K562 (cell line): Measurements from ENCODE around the gene RALB. TPM values are rescaled to one million over a fixed set of nuclear protein-coding genes. Genes with fewer than 3 reads are reported as not detected.

Experiments
- ATAC-seq: fragments of 200-7000 bp; cut with Tn5 transposase; 3 replicates; pipeline ENCODE4 v1.9.1; 2020; ENCODE audit warnings: moderate library complexity
- BruUV-seq: library from RNA; stranded (reverse); fragments of 400-500 nt; replicated peaks from 2 replicates; lab custom pipeline; 2021; lab: Mats Ljungman, UMichigan
- CTCF ChIA-PET: fragments of 300-600 bp; formaldehyde crosslinking; extraction: SDS; loops from one replicate; lab custom pipeline; 2021; ENCODE audit warnings: low intra/inter-chr PET ratio; lab: Yijun Ruan, JAX
- POLR2A ChIA-PET: fragments of 300-600, 350-650 bp; sonication (Branson Sonifier 250); formaldehyde crosslinking; extraction: SDS; loops from one replicate; lab custom pipeline; 2021; ENCODE audit warnings: antibody characterized with exemption, inconsistent platforms; lab: Yijun Ruan, JAX
- DNase-seq, 4 experiments: peaks; one replicate each; pipeline versions ENCODE4 v3.0.0 to v3.0.0-alpha.2; 2011 to 2018; ENCODE audit warnings: low spot score in 3 of 4, mixed read lengths in 3 of 4; ENCODE audit errors: extremely low read depth in 1 of 4
- FAIRE-seq: peaks from 2 replicates; lab custom pipeline; 2011; peaks lifted over from hg19 to GRCh38; lab: Jason Lieb, UNC
- H2AFZ ChIP-seq: 2 replicates; pipeline ENCODE4 v1.6.0; 2011; ENCODE audit warnings: low read depth, low read length, control low read depth, inconsistent platforms
- H3K27ac ChIP-seq: fragments of 200-600 bp; 3 replicates; pipeline ENCODE4 v1.8.0; 2011; ENCODE audit warnings: low read depth, mild to moderate bottlenecking, control low read depth, inconsistent platforms, low read length, moderate library complexity, mixed read lengths; ENCODE audit errors: extremely low read depth
- H3K27me3 ChIP-seq, 2 experiments: fragments of 300-600 bp in 1 of 2; 2 replicates in 1 of 2; 3 replicates in 1 of 2; pipeline versions ENCODE4 v1.6.0 to v1.8.0; 2011; ENCODE audit warnings: inconsistent platforms in 2 of 2, low read length in 2 of 2, mild to moderate bottlenecking in 1 of 2, mixed read lengths in 1 of 2, moderate library complexity in 1 of 2; ENCODE audit not compliant: control insufficient read depth in 2 of 2, insufficient read depth in 2 of 2
- H3K36me3 ChIP-seq: fragments of 300-600 bp; 3 replicates; pipeline ENCODE4 v1.8.0; 2011; ENCODE audit warnings: mild to moderate bottlenecking, low read length, inconsistent platforms; ENCODE audit not compliant: control insufficient read depth, insufficient read depth
- H3K4me1 ChIP-seq, 2 experiments: fragments of 200-600 bp in 1 of 2; replicated peaks in 1 of 2; 2 replicates in 1 of 2; 3 replicates in 1 of 2; pipeline versions ENCODE4 v1.5.1 to v1.8.0; 2011; ENCODE audit warnings: inconsistent platforms in 2 of 2, low read length in 2 of 2, mild to moderate bottlenecking in 1 of 2, mixed read lengths in 1 of 2, moderate library complexity in 1 of 2; ENCODE audit not compliant: control insufficient read depth in 2 of 2, insufficient read depth in 2 of 2
- H3K4me2 ChIP-seq: 2 replicates; pipeline ENCODE4 v1.6.1; 2011; ENCODE audit warnings: low read length, control low read depth, inconsistent platforms, mixed read lengths; ENCODE audit not compliant: insufficient read depth
- H3K4me3 ChIP-seq: fragments of 200-600 bp; sonication (generic), shearing (Covaris generic); 2 replicates; pipeline ENCODE4 v1.5.1; 2016; ENCODE audit warnings: control low read depth, inconsistent platforms
- H3K79me2 ChIP-seq: fragments of 200-600 bp; 3 replicates; pipeline ENCODE4 v1.8.0; 2011; ENCODE audit warnings: low read length, inconsistent platforms; ENCODE audit not compliant: control insufficient read depth, insufficient read depth
- H3K9ac ChIP-seq, 2 experiments: 2 replicates each; pipeline versions ENCODE4 v1.6.0 to v1.6.1; 2011; ENCODE audit warnings: low read depth in 2 of 2, low read length in 2 of 2, control low read depth in 1 of 2, inconsistent platforms in 1 of 2, mild to moderate bottlenecking in 1 of 2, mixed read lengths in 1 of 2; ENCODE audit not compliant: insufficient read depth in 1 of 2
- H3K9me1 ChIP-seq: one replicate; pipeline ENCODE4 v1.6.0; 2011; ENCODE audit warnings: inconsistent platforms, mild to moderate bottlenecking, low read length, moderate library complexity; ENCODE audit not compliant: control insufficient read depth, insufficient read depth
- H3K9me3 ChIP-seq: replicated peaks from 2 replicates; pipeline ENCODE4 v1.5.1; 2011; ENCODE audit warnings: low read depth, low read length, inconsistent platforms; ENCODE audit not compliant: control insufficient read depth, insufficient read depth
- H4K20me1 ChIP-seq: replicated peaks from 2 replicates; pipeline ENCODE4 v1.6.1; 2011; ENCODE audit warnings: low read length, inconsistent platforms, mixed read lengths; ENCODE audit not compliant: control insufficient read depth, insufficient read depth
- ATF1 ChIP-seq, 2 experiments: fragments of 450-650 bp in 1 of 2; IDR thresholded peaks; 2 replicates each; pipeline ENCODE4 v1.6.1; 2016; ENCODE audit warnings: missing compliant biosample characterization in 1 of 2, missing genetic modification characterization in 1 of 2
- RAD21 ChIP-seq, 2 experiments: fragments of 250-450 bp in 1 of 2; fragments of 450-650 bp in 1 of 2; sonication (Bioruptor Pico) in 1 of 2; formaldehyde crosslinking in 1 of 2; IDR thresholded peaks in 1 of 2; conservative IDR thresholded peaks in 1 of 2; 2 replicates each; pipeline versions ENCODE4 v1.4.0 to v1.8.0; 2020 to 2022; ENCODE audit warnings: mild to moderate bottlenecking in 2 of 2, moderate library complexity in 1 of 2
- SIX5 ChIP-seq, 2 experiments: IDR thresholded peaks; 2 replicates each; pipeline ENCODE4 v1.6.1; 2011; ENCODE audit warnings: low read length in 2 of 2, borderline replicate concordance in 1 of 2, low read depth in 1 of 2, mild to moderate bottlenecking in 1 of 2, moderate library complexity in 1 of 2; ENCODE audit not compliant: insufficient read depth in 1 of 2
- ZFPM2 ChIP-seq: fragments of 250-450 bp; sonication (Bioruptor Pico); IDR thresholded peaks from 2 replicates; pipeline ENCODE4 v1.5.1; 2022; ENCODE audit warnings: mild to moderate bottlenecking
- ZNF224 ChIP-seq: sonication (generic); formaldehyde crosslinking; IDR thresholded peaks from 2 replicates; pipeline ENCODE4 v1.8.0; 2022; ENCODE audit warnings: mild to moderate bottlenecking, missing genetic modification reagents
- WGBS: fragments of 100-300 bp; shearing (Covaris generic); methylation state at CpG from one replicate; pipeline ENCODE4 v1.1.6; 2016; ENCODE audit warnings: low coverage, mixed read lengths; ENCODE audit not compliant: insufficient coverage; ENCODE audit errors: missing lambda C conversion rate; 5-methylcytosine and 5-hydroxymethylcytosine counted together
- in situ Hi-C: fragments of 300-500 bp; cut with MboI; formaldehyde crosslinking; loops from 4 replicates; pipeline ENCODE4 v1.15.0; 2018; ENCODE audit warnings: inconsistent platforms, mixed read lengths
- intact Hi-C: fragments of 100-400 bp; cut with micrococcal nuclease; formaldehyde crosslinking; loops from 2 replicates; pipeline ENCODE4 v1.14.2; 2022
- polyA plus RNA-seq, 8 experiments: library from polyadenylated mRNA; depleted of rRNA in 4 of 8; stranded (reverse) in 5 of 8; unstranded in 3 of 8; fragments of >200 nt; fragmentation: Nextera tagmentation in 2 of 8; fragmentation: Illumina TruSeq in 1 of 8; extraction: Ambion mirVana in 2 of 8; extraction: Trizol in 1 of 8; gene quantifications; 2 replicates each; pipeline versions ENCODE4 v1.2.1 to v1.2.3, GENCODE V29; 2011 to 2014; ENCODE audit warnings: inconsistent platforms in 1 of 8, missing spikeins in 1 of 8
- total RNA-seq, 7 experiments: library from RNA; depleted of rRNA in 6 of 7; stranded (reverse); fragments of >200 nt in 6 of 7; fragmentation: Illumina TruSeq in 2 of 7; extraction: Trizol in 2 of 7; gene quantifications; 2 replicates each; pipeline versions ENCODE4 v1.2.1 to v1.2.3, GENCODE V29; 2011 to 2021; ENCODE audit warnings: low replicate concordance in 1 of 7
- TF ChIP-seq, protein P1 (sequence below), 3 experiments: IDR thresholded peaks in 2 of 3; conservative IDR thresholded peaks in 1 of 3; 2 replicates each; pipeline ENCODE4 v1.5.1; 2011 to 2012; ENCODE audit warnings: low read length in 3 of 3, mild to moderate bottlenecking in 3 of 3, control low read depth in 2 of 3, improper control_type of control experiment in 1 of 3, inconsistent platforms in 1 of 3, low read depth in 1 of 3, mixed read lengths in 1 of 3, moderate library complexity in 1 of 3; ENCODE audit not compliant: insufficient read depth in 2 of 3
- TF ChIP-seq, protein P2 (sequence below): fragments of 250-450 bp; sonication (Bioruptor Pico); IDR thresholded peaks from 2 replicates; pipeline ENCODE4 v1.4.0; 2020; ENCODE audit warnings: borderline replicate concordance
- TF ChIP-seq, protein P3 (sequence below): fragments of 450-650 bp; formaldehyde crosslinking; IDR thresholded peaks from 2 replicates; pipeline ENCODE4 v1.4.0; 2022; ENCODE audit warnings: mild to moderate bottlenecking, moderate library complexity

Gene RALB
- total and polyA plus RNA-seq, 9 of the 15 experiments (the other 6 are each of a cell fraction or from before 2014, with no cell fraction given) = 14.8 to 65.6 (median 38.4) TPM

DNA sequence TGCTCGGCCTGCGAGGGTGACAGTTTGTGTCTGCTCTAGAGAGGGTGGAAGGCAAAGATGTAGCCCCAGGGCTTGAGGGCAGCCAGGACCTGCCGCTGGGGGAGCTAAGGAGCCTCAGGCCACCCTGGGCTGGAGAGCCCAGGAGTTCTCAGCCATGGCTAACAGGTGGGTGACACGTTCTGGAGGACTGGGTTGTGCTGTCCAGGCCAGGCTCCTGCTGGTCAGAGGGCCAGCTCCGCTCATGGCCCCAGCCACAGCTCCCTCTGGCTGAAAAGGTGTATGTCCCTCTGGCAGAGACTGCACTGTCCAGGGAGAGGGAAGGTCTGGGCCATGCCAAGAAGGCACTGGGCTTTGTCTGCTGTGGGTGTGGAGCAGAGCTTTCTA lies 48.6 kb upstream of the RALB start:
- intact Hi-C loops (no loop called here), in situ Hi-C loops (no loop called here)
- H3K9ac ChIP-seq = no peak overlapping the region
- ChIA-PET POLR2A (interaction anchor here (0.6 to 1.9 kb wide), 3 partner anchors 11 to 323 kb away, joined by 3 to 6 read pairs (median 4); no protein-coding TSS in a partner anchor), CTCF (interaction anchor here (1.0 kb wide), 1 partner anchor 109 kb away, joined by 3 read pairs; no protein-coding TSS in a partner anchor)
- H3K4me2 ChIP-seq = no peak overlapping the region
- H4K20me1 ChIP-seq = 0 out of 2 replicates have a peak, but pooled peaks cover 5% of the 10 kb centered on the region
- peaks cover 0 to 9% of the 10 kb centered on the region in 2 experiments; a peak in 2 of 5 replicates for H3K4me1 ChIP-seq
- H2AFZ ChIP-seq = 0 out of 2 replicates have a peak overlapping the region, but pooled peaks have one; percentile 14
- TF ChIP-seq, protein P1, sequence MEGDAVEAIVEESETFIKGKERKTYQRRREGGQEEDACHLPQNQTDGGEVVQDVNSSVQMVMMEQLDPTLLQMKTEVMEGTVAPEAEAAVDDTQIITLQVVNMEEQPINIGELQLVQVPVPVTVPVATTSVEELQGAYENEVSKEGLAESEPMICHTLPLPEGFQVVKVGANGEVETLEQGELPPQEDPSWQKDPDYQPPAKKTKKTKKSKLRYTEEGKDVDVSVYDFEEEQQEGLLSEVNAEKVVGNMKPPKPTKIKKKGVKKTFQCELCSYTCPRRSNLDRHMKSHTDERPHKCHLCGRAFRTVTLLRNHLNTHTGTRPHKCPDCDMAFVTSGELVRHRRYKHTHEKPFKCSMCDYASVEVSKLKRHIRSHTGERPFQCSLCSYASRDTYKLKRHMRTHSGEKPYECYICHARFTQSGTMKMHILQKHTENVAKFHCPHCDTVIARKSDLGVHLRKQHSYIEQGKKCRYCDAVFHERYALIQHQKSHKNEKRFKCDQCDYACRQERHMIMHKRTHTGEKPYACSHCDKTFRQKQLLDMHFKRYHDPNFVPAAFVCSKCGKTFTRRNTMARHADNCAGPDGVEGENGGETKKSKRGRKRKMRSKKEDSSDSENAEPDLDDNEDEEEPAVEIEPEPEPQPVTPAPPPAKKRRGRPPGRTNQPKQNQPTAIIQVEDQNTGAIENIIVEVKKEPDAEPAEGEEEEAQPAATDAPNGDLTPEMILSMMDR (IDR thresholded peaks at IDR 0.05 in 2 of 3, conservative IDR thresholded peaks at IDR 0.05 in 1 of 3; ENCODE audit: insufficient read depth in 2 of 3, low read depth in 1 of 3, low read length in 3 of 3) = peak; percentile 56 to 67 (median 61)
- TF ChIP-seq, protein P2, sequence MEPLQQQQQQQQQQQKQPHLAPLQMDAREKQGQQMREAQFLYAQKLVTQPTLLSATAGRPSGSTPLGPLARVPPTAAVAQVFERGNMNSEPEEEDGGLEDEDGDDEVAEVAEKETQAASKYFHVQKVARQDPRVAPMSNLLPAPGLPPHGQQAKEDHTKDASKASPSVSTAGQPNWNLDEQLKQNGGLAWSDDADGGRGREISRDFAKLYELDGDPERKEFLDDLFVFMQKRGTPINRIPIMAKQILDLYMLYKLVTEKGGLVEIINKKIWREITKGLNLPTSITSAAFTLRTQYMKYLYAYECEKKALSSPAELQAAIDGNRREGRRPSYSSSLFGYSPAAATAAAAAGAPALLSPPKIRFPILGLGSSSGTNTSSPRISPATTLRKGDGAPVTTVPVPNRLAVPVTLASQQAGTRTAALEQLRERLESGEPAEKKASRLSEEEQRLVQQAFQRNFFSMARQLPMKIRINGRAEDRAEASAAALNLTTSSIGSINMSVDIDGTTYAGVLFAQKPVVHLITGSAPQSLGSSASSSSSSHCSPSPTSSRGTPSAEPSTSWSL (CRISPR knock-in tag) = no peak
- TF ChIP-seq ZFPM2 (CRISPR knock-in tag) (no peak), ATF1 (CRISPR knock-in tag; IDR thresholded peaks at IDR 0.05) (no peak), ATF1 (tag; IDR thresholded peaks at IDR 0.05) (no peak), RAD21 (CRISPR knock-in tag; conservative IDR thresholded peaks at IDR 0.05 in 1 of 2, IDR thresholded peaks at IDR 0.05 in 1 of 2) (peak in 1 of 2 experiments; percentile 42; a peak in 2 of 4 replicates), SIX5 (IDR thresholded peaks at IDR 0.05; ENCODE audit: borderline replicate concordance in 1 of 2, insufficient read depth in 1 of 2, low read depth in 1 of 2, low read length in 2 of 2) (no peak), ZNF224 (CRISPR knock-in tag) (no peak)
- TF ChIP-seq, protein P3, sequence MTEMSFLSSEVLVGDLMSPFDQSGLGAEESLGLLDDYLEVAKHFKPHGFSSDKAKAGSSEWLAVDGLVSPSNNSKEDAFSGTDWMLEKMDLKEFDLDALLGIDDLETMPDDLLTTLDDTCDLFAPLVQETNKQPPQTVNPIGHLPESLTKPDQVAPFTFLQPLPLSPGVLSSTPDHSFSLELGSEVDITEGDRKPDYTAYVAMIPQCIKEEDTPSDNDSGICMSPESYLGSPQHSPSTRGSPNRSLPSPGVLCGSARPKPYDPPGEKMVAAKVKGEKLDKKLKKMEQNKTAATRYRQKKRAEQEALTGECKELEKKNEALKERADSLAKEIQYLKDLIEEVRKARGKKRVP (CRISPR knock-in tag) = no peak
- ATAC-seq = peak; percentile 92
- H3K27ac ChIP-seq = no peak overlapping the region
- BruUV-seq = no TSS peak
- H3K4me3 ChIP-seq = no peak overlapping the region
- no peaks in the 10 kb centered on the region for H3K9me1 ChIP-seq
- WGBS = 0% methylated on average over 2 of the region's 5 CpGs
- H3K27me3 ChIP-seq = peaks cover 3 to 23% of the 10 kb centered on the region in 2 experiments; a peak in 4 of 5 replicates
- peak; percentile 67 for FAIRE-seq
- H3K79me2 ChIP-seq = no peaks in the 10 kb centered on the region
- DNase-seq = peak in 3 of 4 experiments; percentile 21 to 51 (median 42)
- no peaks in the 10 kb centered on the region for H3K36me3 ChIP-seq
- no peaks in the 10 kb centered on the region for H3K9me3 ChIP-seq
